IMR-90 (cell line): ENCODE results near the gene EPN2. TPM values are rescaled to one million over a fixed set of nuclear protein-coding genes. Genes with fewer than 3 reads are reported as not detected.

Experiments used
- ATAC-seq: fragments of 200-7000 bp; cut with Tn5 transposase; 2 replicates; pipeline ENCODE4 v1.9.1; 2020; ENCODE audit warnings: low read depth, mild to moderate bottlenecking, moderate library complexity
- BruUV-seq: library from RNA; stranded (reverse); fragments of 400-500 nt; replicated peaks from 2 replicates; lab custom pipeline; 2021; lab: Mats Ljungman, UMichigan
- CTCF ChIA-PET: fragments of 300-600 bp; formaldehyde crosslinking; extraction: SDS; loops from one replicate; lab custom pipeline; 2021; ENCODE audit warnings: antibody characterized with exemption; lab: Yijun Ruan, JAX
- POLR2A ChIA-PET: fragments of 300-600 bp; sonication (Branson Sonifier 250); formaldehyde crosslinking; loops from one replicate; lab custom pipeline; 2022; ENCODE audit warnings: antibody characterized with exemption; ENCODE audit not compliant: unreplicated experiment; lab: Charles Lee
- DNase-seq: peaks from one replicate; pipeline ENCODE4 v3.0.0; 2013
- H2AFZ ChIP-seq: replicated peaks from 2 replicates; pipeline ENCODE3; 2013; ENCODE audit warnings: low read length, mild to moderate bottlenecking; ENCODE audit not compliant: poor library complexity
- H2AK5ac ChIP-seq: 2 replicates; pipeline ENCODE4 v1.6.1; 2013; ENCODE audit warnings: low read depth, low read length, inconsistent platforms
- H2AK9ac ChIP-seq: replicated peaks from 2 replicates; pipeline ENCODE3; 2013; ENCODE audit warnings: mild to moderate bottlenecking, low read depth, low read length, moderate library complexity; ENCODE audit not compliant: poor library complexity
- H2BK120ac ChIP-seq: 2 replicates; pipeline ENCODE4 v1.6.1; 2013; ENCODE audit warnings: low read depth, low read length, inconsistent platforms
- H2BK15ac ChIP-seq: 3 replicates; pipeline ENCODE4 v1.6.1; 2013; ENCODE audit warnings: low read depth, low read length, inconsistent platforms
- H2BK20ac ChIP-seq: 2 replicates; pipeline ENCODE4 v1.6.1; 2013; ENCODE audit warnings: low read depth, mild to moderate bottlenecking, inconsistent platforms, low read length, moderate library complexity
- H2BK5ac ChIP-seq: 2 replicates; pipeline ENCODE4 v1.6.1; 2013; ENCODE audit warnings: mild to moderate bottlenecking, low read depth, low read length, inconsistent platforms; ENCODE audit not compliant: poor library complexity, severe bottlenecking
- H3K14ac ChIP-seq: replicated peaks from 2 replicates; pipeline ENCODE4 v1.6.1; 2013; ENCODE audit warnings: low read depth, low read length, inconsistent platforms
- H3K18ac ChIP-seq: 2 replicates; pipeline ENCODE4 v1.6.1; 2013; ENCODE audit warnings: low read depth, low read length, control low read depth
- H3K23ac ChIP-seq: 2 replicates; pipeline ENCODE4 v1.6.1; 2013; ENCODE audit warnings: low read depth, low read length, inconsistent platforms
- H3K27ac ChIP-seq: 2 replicates; pipeline ENCODE4 v1.5.1; 2013; ENCODE audit warnings: mild to moderate bottlenecking, control low read depth, low read length; ENCODE audit not compliant: insufficient read depth
- H3K27me3 ChIP-seq: 2 replicates; pipeline ENCODE4 v1.6.1; 2013; ENCODE audit warnings: low read length; ENCODE audit not compliant: control insufficient read depth, insufficient read depth
- H3K36me3 ChIP-seq: 2 replicates; pipeline ENCODE4 v1.6.1; 2013; ENCODE audit warnings: low read length, mixed read lengths; ENCODE audit not compliant: control insufficient read depth, insufficient read depth
- H3K4ac ChIP-seq: 2 replicates; pipeline ENCODE4 v1.6.1; 2013; ENCODE audit warnings: low read depth, low read length, inconsistent platforms
- H3K4me1 ChIP-seq: 2 replicates; pipeline ENCODE4 v1.6.1; 2013; ENCODE audit warnings: low read length, mixed read lengths; ENCODE audit not compliant: control insufficient read depth, insufficient read depth
- H3K4me2 ChIP-seq: 2 replicates; pipeline ENCODE4 v1.6.1; 2013; ENCODE audit warnings: low read depth, mild to moderate bottlenecking, control low read depth, low read length, moderate library complexity
- H3K4me3 ChIP-seq: 2 replicates; pipeline ENCODE4 v1.5.1; 2013; ENCODE audit warnings: low read depth, mild to moderate bottlenecking, control low read depth, low read length, moderate library complexity; ENCODE audit not compliant: insufficient read depth
- H3K56ac ChIP-seq: 2 replicates; pipeline ENCODE4 v1.6.1; 2013; ENCODE audit warnings: low read length, inconsistent platforms; ENCODE audit not compliant: insufficient read depth; ENCODE audit errors: extremely low read depth
- H3K79me1 ChIP-seq, 2 experiments: 2 replicates each; pipeline ENCODE4 v1.6.1; 2013; ENCODE audit warnings: low read length in 2 of 2, inconsistent platforms in 1 of 2, low read depth in 1 of 2
- H3K9ac ChIP-seq: 2 replicates; pipeline ENCODE4 v1.6.1; 2013; ENCODE audit warnings: low read depth, low read length, control low read depth
- H3K9me1 ChIP-seq: 2 replicates; pipeline ENCODE4 v1.6.1; 2013; ENCODE audit warnings: low read length, inconsistent platforms; ENCODE audit not compliant: insufficient read depth
- H3K9me3 ChIP-seq: 2 replicates; pipeline ENCODE4 v1.6.1; 2013; ENCODE audit warnings: low read length; ENCODE audit not compliant: control insufficient read depth, insufficient read depth
- H4K20me1 ChIP-seq: 2 replicates; pipeline ENCODE4 v1.6.1; 2013; ENCODE audit warnings: low read length, inconsistent platforms; ENCODE audit not compliant: insufficient read depth
- H4K5ac ChIP-seq: 2 replicates; pipeline ENCODE4 v1.6.1; 2013; ENCODE audit warnings: mild to moderate bottlenecking, low read depth, low read length, control low read depth
- H4K8ac ChIP-seq, 2 experiments: 2 replicates each; pipeline ENCODE4 v1.6.1; 2013; ENCODE audit warnings: low read depth in 2 of 2, low read length in 2 of 2, control low read depth in 1 of 2, inconsistent platforms in 1 of 2
- H4K91ac ChIP-seq: 2 replicates; pipeline ENCODE4 v1.6.1; 2013; ENCODE audit warnings: low read depth, low read length, inconsistent platforms; ENCODE audit not compliant: insufficient read depth
- BHLHE40 ChIP-seq: fragments of 150-350 bp; IDR thresholded peaks from 2 replicates; pipeline ENCODE4 v1.6.1; 2016; ENCODE audit warnings: mild to moderate bottlenecking, low read depth, low read length
- CEBPB ChIP-seq: IDR thresholded peaks from 2 replicates; pipeline ENCODE4 v1.6.1; 2012; ENCODE audit warnings: low read depth, low read length, improper control_type of control experiment
- CHD1 ChIP-seq: IDR thresholded peaks from 2 replicates; pipeline ENCODE4 v1.6.1; 2012; ENCODE audit warnings: low read depth, low read length, improper control_type of control experiment
- CTCF ChIP-seq: conservative IDR thresholded peaks from 2 replicates; pipeline ENCODE4 v1.5.1; 2012; ENCODE audit warnings: mild to moderate bottlenecking, low read depth, low read length, improper control_type of control experiment
- ELK1 ChIP-seq: fragments of 150-350 bp; IDR thresholded peaks from 2 replicates; pipeline ENCODE4 v1.6.1; 2016; ENCODE audit warnings: low read depth, mild to moderate bottlenecking, low read length, moderate library complexity, borderline replicate concordance
- FOS ChIP-seq: fragments of 150-350 bp; IDR thresholded peaks from 2 replicates; pipeline ENCODE4 v1.6.1; 2016; ENCODE audit warnings: low read depth, low read length
- MAFK ChIP-seq: IDR thresholded peaks from 2 replicates; pipeline ENCODE4 v1.6.1; 2012; ENCODE audit warnings: low read depth, low read length, improper control_type of control experiment
- MAZ ChIP-seq: IDR thresholded peaks from 2 replicates; pipeline ENCODE4 v1.6.1; 2012; ENCODE audit warnings: low read depth, mild to moderate bottlenecking, low read length, improper control_type of control experiment, moderate library complexity, borderline replicate concordance
- MXI1 ChIP-seq: IDR thresholded peaks from 2 replicates; pipeline ENCODE4 v1.6.1; 2012; ENCODE audit warnings: low read depth, mild to moderate bottlenecking, low read length, moderate library complexity, borderline replicate concordance
- NFE2L2 ChIP-seq: fragments of 150-350 bp; IDR thresholded peaks from 2 replicates; pipeline ENCODE4 v1.6.1; 2016; ENCODE audit warnings: low read depth, mild to moderate bottlenecking, low read length
- POLR2A ChIP-seq: IDR thresholded peaks from 2 replicates; pipeline ENCODE4 v1.6.1; 2012; ENCODE audit warnings: mild to moderate bottlenecking, low read depth, low read length
- RAD21 ChIP-seq: IDR thresholded peaks from 2 replicates; pipeline ENCODE4 v1.6.1; 2012; ENCODE audit warnings: low read length, improper control_type of control experiment
- RCOR1 ChIP-seq: IDR thresholded peaks from 2 replicates; pipeline ENCODE4 v1.6.1; 2012; ENCODE audit warnings: mild to moderate bottlenecking, low read length, improper control_type of control experiment; ENCODE audit not compliant: insufficient replicate concordance
- RFX5 ChIP-seq: IDR thresholded peaks from 2 replicates; pipeline ENCODE4 v1.8.0; 2012; ENCODE audit warnings: low read depth, mild to moderate bottlenecking, low read length, moderate library complexity
- SMC3 ChIP-seq: fragments of 150-350 bp; IDR thresholded peaks from 2 replicates; pipeline ENCODE4 v1.6.1; 2016; ENCODE audit warnings: low read depth, mild to moderate bottlenecking, antibody characterized with exemption, low read length, moderate library complexity
- USF2 ChIP-seq: fragments of 150-350 bp; IDR thresholded peaks from 2 replicates; pipeline ENCODE4 v1.6.1; 2017; ENCODE audit warnings: mild to moderate bottlenecking, antibody characterized with exemption, low read length, low read depth
- WGBS, 2 experiments: methylation state at CpG; one replicate each; pipeline versions ENCODE4 v1.1.5 to v1.1.7; 2013; ENCODE audit warnings: missing lambda C conversion rate in 2 of 2; ENCODE audit not compliant: insufficient read length in 1 of 2; ENCODE audit errors: extremely low coverage in 2 of 2; 5-methylcytosine and 5-hydroxymethylcytosine counted together
- dilution Hi-C: fragments of 300-500 bp; cut with HindIII; formaldehyde crosslinking; loops from one replicate; pipeline ENCODE4 v1.14.3; 2018; ENCODE audit warnings: low sequenced_read_pairs; ENCODE audit not compliant: unreplicated experiment
- in situ Hi-C: fragments of 300-500 bp; cut with MboI; formaldehyde crosslinking; loops from 3 replicates; pipeline ENCODE4 v1.14.3; 2019; ENCODE audit warnings: low sequenced_read_pairs, inconsistent platforms, mixed read lengths
- intact Hi-C: fragments of 100-400 bp; cut with micrococcal nuclease; formaldehyde crosslinking; loops from 2 replicates; pipeline ENCODE4 v1.10.0; 2022
- polyA plus RNA-seq, 3 experiments: library from polyadenylated mRNA; depleted of rRNA; stranded (reverse); fragments of >200 nt; gene quantifications; 2 replicates each; pipeline ENCODE4 v1.2.3, GENCODE V29; 2012; ENCODE audit warnings: low replicate concordance in 1 of 3
- total RNA-seq: library from RNA; depleted of rRNA; stranded (reverse); fragments of >200 nt; gene quantifications from 2 replicates; pipeline ENCODE4 v1.2.3, GENCODE V29; 2012

Gene EPN2
- total and polyA plus RNA-seq, 2 of the 4 experiments (the other 2 are of a cell fraction): 14.9 to 25.3 TPM

- in situ Hi-C loops: no loop called here
These were observed 68.1 kb downstream of the EPN2 start for GRCh38 chr17:19305256-19305655.

More at GRCh38 chr17:19305256-19305655, 68.1 kb downstream of the EPN2 start:
- no peaks in the 10 kb centered on the region for H3K9me3 ChIP-seq
- H3K18ac ChIP-seq: no peak overlapping the region
- H3K4ac ChIP-seq: no peak overlapping the region
- H3K36me3 ChIP-seq: peaks cover 17% of the 10 kb centered on the region
- no peak overlapping the region for H3K9ac ChIP-seq
- no peak for TF ChIP-seq CHD1
- no peak for TF ChIP-seq NFE2L2
- TF ChIP-seq RAD21: no peak
- TF ChIP-seq CTCF: no peak
- no peak for TF ChIP-seq MAZ
- TF ChIP-seq CEBPB: no peak
- TF ChIP-seq SMC3: no peak
- TF ChIP-seq RFX5: no peak
- no peak for TF ChIP-seq BHLHE40
- TF ChIP-seq RCOR1: no peak
- TF ChIP-seq POLR2A: no peak
- TF ChIP-seq MXI1: no peak
- no peak for TF ChIP-seq ELK1
- no peak for TF ChIP-seq FOS
- no peak for TF ChIP-seq USF2
- no peak for TF ChIP-seq MAFK
- no peak overlapping the region for H3K4me3 ChIP-seq
- CTCF ChIA-PET: no interaction called here
- BruUV-seq: no TSS peak
- DNase-seq: no peak
- no peak overlapping the region for H2AFZ ChIP-seq
- intact Hi-C loops (no loop called here), dilution Hi-C loops (no loop called here)
- no peak overlapping the region for H3K27ac ChIP-seq
- H2BK15ac ChIP-seq: no peak overlapping the region
- H3K79me1 ChIP-seq: peaks cover 32 to 92% of the 10 kb centered on the region in 2 experiments
- H3K27me3 ChIP-seq: no peaks in the 10 kb centered on the region
- WGBS, 2 experiments: 67% methylated on average over 1 of the region's 5 CpGs; no CpG with 5 or more reads in 1 of the 2 experiments
- peaks cover 32% of the 10 kb centered on the region for H4K20me1 ChIP-seq
- H2BK120ac ChIP-seq: no peak overlapping the region
- peaks cover 5% of the 10 kb centered on the region; the same call in 1 of the 2 replicates for H3K4me1 ChIP-seq
- H2BK20ac ChIP-seq: no peak overlapping the region
- H2AK5ac ChIP-seq: no peak overlapping the region
- no peak overlapping the region for H4K5ac ChIP-seq
- H4K91ac ChIP-seq: no peak overlapping the region
- H3K23ac ChIP-seq: no peak overlapping the region
- H3K9me1 ChIP-seq: peaks cover 41% of the 10 kb centered on the region
- H2BK5ac ChIP-seq: no peak overlapping the region
- no peak overlapping the region for H3K56ac ChIP-seq
- no peak overlapping the region for H2AK9ac ChIP-seq
- H3K4me2 ChIP-seq: no peak overlapping the region
- POLR2A ChIA-PET: no interaction called here
- H3K14ac ChIP-seq: no peak overlapping the region
- ATAC-seq: no peak
- H4K8ac ChIP-seq: no peak overlapping the region
